ENCODE data around the gene EFHC1. TPM values are rescaled to one million over a fixed set of nuclear protein-coding genes. Genes with fewer than 3 reads are reported as not detected.
"Not testable (repeated sequence)": the region's sequence is repeated elsewhere in the genome, so short reads cannot be mapped to it uniquely, and the experiment has no call there.

EFHC1 gene
- total RNA-seq, 1 donor from 2014 or later, result 14.1 TPM

DNA sequence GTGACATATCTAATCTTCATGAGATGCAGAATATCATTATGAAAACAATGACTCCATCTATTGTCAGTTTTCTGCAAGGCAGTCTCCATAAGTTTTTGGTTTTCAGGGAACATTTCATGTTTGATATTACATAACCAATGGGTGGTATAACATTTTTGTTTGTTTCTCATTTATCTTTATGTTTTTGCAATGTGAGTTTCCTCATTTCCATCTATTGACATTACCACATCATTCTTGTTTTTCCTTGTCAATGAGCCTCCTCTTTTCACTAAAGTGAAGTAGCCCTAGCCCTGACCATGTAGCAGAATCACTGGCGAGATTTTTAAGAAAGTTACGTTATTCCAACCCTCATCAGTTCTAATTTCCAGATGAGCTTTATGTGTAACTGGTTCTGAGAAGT is 4.4 kb downstream of the EFHC1 start:
- H3K27ac ChIP-seq (ENCODE audit: low read depth, low read length), result no peak overlapping the region
- no peaks in the 10 kb centered on the region for H3K9me3 ChIP-seq (ENCODE audit: control insufficient read depth in 3 of 3, low read length in 3 of 3)
- no peak overlapping the region for H3K9ac ChIP-seq (ENCODE audit: low read depth in 1 of 3, low read length in 3 of 3)
- peaks cover 0 to 2% (median 0%) of the 10 kb centered on the region in 3 donors for H3K36me3 ChIP-seq (ENCODE audit: control insufficient read depth in 3 of 3, insufficient read depth in 3 of 3, low read length in 3 of 3)
- no peak overlapping the region for H3K4me3 ChIP-seq (ENCODE audit: low read length in 3 of 3)
- H3K4me1 ChIP-seq (ENCODE audit: control insufficient read depth in 3 of 3, insufficient read depth in 3 of 3, low read length in 3 of 3), result peaks cover 10 to 12% (median 12%) of the 10 kb centered on the region in 3 donors
- no peaks in the 10 kb centered on the region for H3K27me3 ChIP-seq (ENCODE audit: control insufficient read depth in 3 of 3, insufficient read depth in 3 of 3, low read length in 3 of 3)

DNA sequence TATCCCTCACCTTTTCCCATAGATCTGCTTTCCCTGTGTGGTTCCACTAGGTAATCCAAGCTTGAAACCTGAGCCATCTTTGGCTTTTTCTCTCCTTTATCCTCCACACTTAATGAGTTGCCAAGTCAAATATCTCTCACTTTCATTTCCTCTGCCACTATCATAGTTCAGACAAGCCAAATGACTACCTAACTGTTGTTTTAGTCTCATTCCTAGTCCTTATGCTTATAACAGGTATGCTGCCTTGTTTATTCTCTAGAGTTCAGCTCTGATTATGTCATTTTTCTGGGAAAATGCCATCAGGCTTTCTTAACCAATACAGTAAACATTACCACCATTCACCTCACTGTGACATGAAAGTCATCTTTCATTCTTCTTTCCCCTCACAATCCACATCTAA is 6.5 kb downstream of the EFHC1 start:
- Histone ChIP-seq H3K27ac (ENCODE audit: low read depth, low read length) (no peak overlapping the region), H3K4me3 (ENCODE audit: low read length in 3 of 3) (no peak overlapping the region), H3K9me3 (ENCODE audit: control insufficient read depth in 3 of 3, low read length in 3 of 3) (no peaks in the 10 kb centered on the region), H3K27me3 (ENCODE audit: control insufficient read depth in 3 of 3, insufficient read depth in 3 of 3, low read length in 3 of 3) (no peaks in the 10 kb centered on the region), H3K4me1 (ENCODE audit: control insufficient read depth in 3 of 3, insufficient read depth in 3 of 3, low read length in 3 of 3) (no peaks in the 10 kb centered on the region), H3K9ac (ENCODE audit: low read depth in 1 of 3, low read length in 3 of 3) (no peak overlapping the region), H3K36me3 (ENCODE audit: control insufficient read depth in 3 of 3, insufficient read depth in 3 of 3, low read length in 3 of 3) (no peaks in the 10 kb centered on the region)

- not testable (repeated sequence) for H3K9ac ChIP-seq (ENCODE audit: low read depth in 1 of 3, low read length in 3 of 3); H3K4me1 ChIP-seq (ENCODE audit: control insufficient read depth in 3 of 3, insufficient read depth in 3 of 3, low read length in 3 of 3); H3K36me3 ChIP-seq (ENCODE audit: control insufficient read depth in 3 of 3, insufficient read depth in 3 of 3, low read length in 3 of 3); H3K27me3 ChIP-seq (ENCODE audit: control insufficient read depth in 3 of 3, insufficient read depth in 3 of 3, low read length in 3 of 3); H3K9me3 ChIP-seq (ENCODE audit: control insufficient read depth in 3 of 3, low read length in 3 of 3); H3K4me3 ChIP-seq (ENCODE audit: low read length in 3 of 3); H3K27ac ChIP-seq (ENCODE audit: low read depth, low read length)
These were observed 13.2 kb downstream of the EFHC1 start for GRCh38 chr6:52433294-52433693.

GRCh38 chr6:52435345-52435744 is 15.2 kb downstream of the EFHC1 start:
- Histone ChIP-seq H3K9ac (ENCODE audit: low read depth in 1 of 3, low read length in 3 of 3) (no peak overlapping the region), H3K36me3 (ENCODE audit: control insufficient read depth in 3 of 3, insufficient read depth in 3 of 3, low read length in 3 of 3) (peaks cover 0 to 7% (median 2%) of the 10 kb centered on the region in 3 donors)

GRCh38 chr6:52438926-52439325 is 18.8 kb downstream of the EFHC1 start:
- H3K27ac ChIP-seq (ENCODE audit: low read depth, low read length), result no peak overlapping the region
- no peak overlapping the region for H3K9ac ChIP-seq (ENCODE audit: low read depth in 1 of 3, low read length in 3 of 3)
- H3K4me1 ChIP-seq (ENCODE audit: control insufficient read depth in 3 of 3, insufficient read depth in 3 of 3, low read length in 3 of 3), result no peaks in the 10 kb centered on the region
- no peaks in the 10 kb centered on the region for H3K27me3 ChIP-seq (ENCODE audit: control insufficient read depth in 3 of 3, insufficient read depth in 3 of 3, low read length in 3 of 3)
- H3K9me3 ChIP-seq (ENCODE audit: control insufficient read depth in 3 of 3, low read length in 3 of 3), result no peaks in the 10 kb centered on the region
- no peak overlapping the region for H3K4me3 ChIP-seq (ENCODE audit: low read length in 3 of 3)
- H3K36me3 ChIP-seq (ENCODE audit: control insufficient read depth in 3 of 3, insufficient read depth in 3 of 3, low read length in 3 of 3), result peaks cover 0 to 7% (median under 1%) of the 10 kb centered on the region in 3 donors

More at GRCh38 chr6:52435345-52435744, 15.2 kb downstream of the EFHC1 start:
- H3K9me3 ChIP-seq (ENCODE audit: control insufficient read depth in 3 of 3, low read length in 3 of 3), result no peaks in the 10 kb centered on the region
- no peaks in the 10 kb centered on the region for H3K4me1 ChIP-seq (ENCODE audit: control insufficient read depth in 3 of 3, insufficient read depth in 3 of 3, low read length in 3 of 3)
- no peak overlapping the region for H3K4me3 ChIP-seq (ENCODE audit: low read length in 3 of 3)
- no peak overlapping the region for H3K27ac ChIP-seq (ENCODE audit: low read depth, low read length)
- no peaks in the 10 kb centered on the region for H3K27me3 ChIP-seq (ENCODE audit: control insufficient read depth in 3 of 3, insufficient read depth in 3 of 3, low read length in 3 of 3)

GRCh38 chr6:52454556-52454955 is 34.4 kb downstream of the EFHC1 start:
- H3K4me3 ChIP-seq (ENCODE audit: low read length in 3 of 3), result no peak overlapping the region
- no peaks in the 10 kb centered on the region for H3K36me3 ChIP-seq (ENCODE audit: control insufficient read depth in 3 of 3, insufficient read depth in 3 of 3, low read length in 3 of 3)
- no peak overlapping the region for H3K9ac ChIP-seq (ENCODE audit: low read depth in 1 of 3, low read length in 3 of 3)
- no peaks in the 10 kb centered on the region for H3K4me1 ChIP-seq (ENCODE audit: control insufficient read depth in 3 of 3, insufficient read depth in 3 of 3, low read length in 3 of 3)
- H3K9me3 ChIP-seq (ENCODE audit: control insufficient read depth in 3 of 3, low read length in 3 of 3), result peaks cover 0 to 4% (median 0%) of the 10 kb centered on the region in 3 donors
- no peaks in the 10 kb centered on the region for H3K27me3 ChIP-seq (ENCODE audit: control insufficient read depth in 3 of 3, insufficient read depth in 3 of 3, low read length in 3 of 3)
- no peak overlapping the region for H3K27ac ChIP-seq (ENCODE audit: low read depth, low read length)

GRCh38 chr6:52457096-52457495 is 37.0 kb downstream of the EFHC1 start:
- Histone ChIP-seq H3K4me1 (ENCODE audit: control insufficient read depth in 3 of 3, insufficient read depth in 3 of 3, low read length in 3 of 3) (no peaks in the 10 kb centered on the region), H3K4me3 (ENCODE audit: low read length in 3 of 3) (no peak overlapping the region), H3K36me3 (ENCODE audit: control insufficient read depth in 3 of 3, insufficient read depth in 3 of 3, low read length in 3 of 3) (no peaks in the 10 kb centered on the region), H3K9ac (ENCODE audit: low read depth in 1 of 3, low read length in 3 of 3) (no peak overlapping the region), H3K27me3 (ENCODE audit: control insufficient read depth in 3 of 3, insufficient read depth in 3 of 3, low read length in 3 of 3) (no peaks in the 10 kb centered on the region), H3K27ac (ENCODE audit: low read depth, low read length) (no peak overlapping the region), H3K9me3 (ENCODE audit: control insufficient read depth in 3 of 3, low read length in 3 of 3) (no peaks in the 10 kb centered on the region)

GRCh38 chr6:52461194-52461593 is 41.1 kb downstream of the EFHC1 start:
- H3K27me3 ChIP-seq (ENCODE audit: control insufficient read depth in 3 of 3, insufficient read depth in 3 of 3, low read length in 3 of 3); H3K9me3 ChIP-seq (ENCODE audit: control insufficient read depth in 3 of 3, low read length in 3 of 3); H3K36me3 ChIP-seq (ENCODE audit: control insufficient read depth in 3 of 3, insufficient read depth in 3 of 3, low read length in 3 of 3); H3K4me1 ChIP-seq (ENCODE audit: control insufficient read depth in 3 of 3, insufficient read depth in 3 of 3, low read length in 3 of 3); H3K9ac ChIP-seq (ENCODE audit: low read depth in 1 of 3, low read length in 3 of 3); H3K4me3 ChIP-seq (ENCODE audit: low read length in 3 of 3); H3K27ac ChIP-seq (ENCODE audit: low read depth, low read length): not testable (repeated sequence)

- H3K27me3 ChIP-seq (ENCODE audit: control insufficient read depth in 3 of 3, insufficient read depth in 3 of 3, low read length in 3 of 3), result no peaks in the 10 kb centered on the region
- no peaks in the 10 kb centered on the region for H3K36me3 ChIP-seq (ENCODE audit: control insufficient read depth in 3 of 3, insufficient read depth in 3 of 3, low read length in 3 of 3)
- no peak overlapping the region for H3K9ac ChIP-seq (ENCODE audit: low read depth in 1 of 3, low read length in 3 of 3)
- H3K9me3 ChIP-seq (ENCODE audit: control insufficient read depth in 3 of 3, low read length in 3 of 3), result no peaks in the 10 kb centered on the region
- no peaks in the 10 kb centered on the region for H3K4me1 ChIP-seq (ENCODE audit: control insufficient read depth in 3 of 3, insufficient read depth in 3 of 3, low read length in 3 of 3)
- H3K4me3 ChIP-seq (ENCODE audit: low read length in 3 of 3), result no peak overlapping the region
- H3K27ac ChIP-seq (ENCODE audit: low read depth, low read length), result no peak overlapping the region
These were observed 54.0 kb downstream of the EFHC1 start for GRCh38 chr6:52474173-52474572.

DNA sequence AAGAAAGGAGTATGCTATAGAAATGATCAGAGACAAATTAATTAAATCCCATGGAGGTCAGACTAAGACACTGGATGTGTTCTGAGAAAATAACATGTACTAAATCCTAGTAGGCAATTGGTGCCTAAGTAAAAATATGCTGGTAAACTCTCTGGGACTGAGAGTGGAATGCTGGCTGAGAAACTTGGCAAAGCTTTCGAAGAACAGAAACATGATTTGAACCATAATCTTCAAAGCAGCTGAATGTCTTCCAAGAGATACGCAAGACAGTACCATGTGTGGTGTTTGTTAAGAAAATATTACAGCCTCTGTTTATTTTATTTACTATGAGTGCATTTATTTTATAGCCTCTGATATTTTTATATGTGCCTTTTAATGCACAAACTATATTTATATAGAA is 55.2 kb downstream of the EFHC1 start:
- Histone ChIP-seq H3K9me3 (ENCODE audit: control insufficient read depth in 3 of 3, low read length in 3 of 3) (no peaks in the 10 kb centered on the region), H3K9ac (ENCODE audit: low read depth in 1 of 3, low read length in 3 of 3) (no peak overlapping the region), H3K27ac (ENCODE audit: low read depth, low read length) (no peak overlapping the region), H3K4me1 (ENCODE audit: control insufficient read depth in 3 of 3, insufficient read depth in 3 of 3, low read length in 3 of 3) (no peaks in the 10 kb centered on the region), H3K4me3 (ENCODE audit: low read length in 3 of 3) (no peak overlapping the region), H3K27me3 (ENCODE audit: control insufficient read depth in 3 of 3, insufficient read depth in 3 of 3, low read length in 3 of 3) (no peaks in the 10 kb centered on the region), H3K36me3 (ENCODE audit: control insufficient read depth in 3 of 3, insufficient read depth in 3 of 3, low read length in 3 of 3) (no peaks in the 10 kb centered on the region)
